Endodermal cell (in vitro differentiated cells): Measurements from ENCODE around the gene MOBP. TPM values are rescaled to one million over a fixed set of nuclear protein-coding genes. Genes with fewer than 3 reads are reported as not detected.

Experiments
- DNase-seq: peaks from one replicate; pipeline ENCODE4 v3.0.0-alpha.2; 2017
- H3K27ac ChIP-seq: 2 replicates; pipeline ENCODE4 v1.5.1; 2013; ENCODE audit warnings: mild to moderate bottlenecking, low read depth, low read length, moderate library complexity
- H3K27me3 ChIP-seq: 2 replicates; pipeline ENCODE4 v1.6.1; 2013; ENCODE audit warnings: mild to moderate bottlenecking, low read length, moderate library complexity; ENCODE audit not compliant: insufficient read depth, control insufficient read depth, poor library complexity, severe bottlenecking
- H3K36me3 ChIP-seq: 2 replicates; pipeline ENCODE4 v1.7.0; 2013; ENCODE audit warnings: mild to moderate bottlenecking, low read length, moderate library complexity; ENCODE audit not compliant: control insufficient read depth, insufficient read depth
- H3K4me1 ChIP-seq: one replicate; pipeline ENCODE4 v1.7.0; 2013; ENCODE audit warnings: low read length; ENCODE audit not compliant: control insufficient read depth, insufficient read depth
- H3K4me3 ChIP-seq: 2 replicates; pipeline ENCODE4 v1.5.1; 2013; ENCODE audit warnings: mild to moderate bottlenecking, low read length, moderate library complexity
- H3K9ac ChIP-seq: 2 replicates; pipeline ENCODE4 v1.6.1; 2013; ENCODE audit warnings: mild to moderate bottlenecking, low read length, moderate library complexity; ENCODE audit not compliant: poor library complexity, severe bottlenecking; ENCODE audit errors: extremely low read depth
- H3K9me3 ChIP-seq: 2 replicates; pipeline ENCODE4 v1.6.1; 2013; ENCODE audit warnings: mild to moderate bottlenecking, low read length, moderate library complexity; ENCODE audit not compliant: control insufficient read depth
- H3K27ac Mint-ChIP-seq: 2 replicates; pipeline ENCODE4 v1.8.0; 2020; ENCODE audit warnings: mixed read lengths
- H3K27me3 Mint-ChIP-seq: 2 replicates; pipeline ENCODE4 v1.8.0; 2021; ENCODE audit warnings: mild to moderate bottlenecking, mixed read lengths; ENCODE audit not compliant: insufficient read depth
- H3K36me3 Mint-ChIP-seq: 2 replicates; pipeline ENCODE4 v1.8.0; 2020; ENCODE audit warnings: low read depth, mixed read lengths
- H3K4me1 Mint-ChIP-seq: 2 replicates; pipeline ENCODE4 v1.8.0; 2020; ENCODE audit warnings: mixed read lengths
- H3K4me3 Mint-ChIP-seq: 2 replicates; pipeline ENCODE4 v1.8.0; 2020; ENCODE audit warnings: mild to moderate bottlenecking, moderate library complexity, mixed read lengths
- H3K9me3 Mint-ChIP-seq: 2 replicates; pipeline ENCODE4 v1.8.0; 2020; ENCODE audit warnings: mild to moderate bottlenecking, mixed read lengths
- CTCF ChIP-seq: fragments of 200-600 bp; sonication (generic); conservative IDR thresholded peaks from 2 replicates; pipeline ENCODE4 v1.5.0; 2021; ENCODE audit warnings: antibody characterized with exemption, mild to moderate bottlenecking
- WGBS, 2 experiments: methylation state at CpG; one replicate each; pipeline versions ENCODE4 v1.1.5 to v1.1.7; 2013; ENCODE audit warnings: missing lambda C conversion rate in 2 of 2, mixed read lengths in 1 of 2; ENCODE audit not compliant: insufficient coverage in 1 of 2, insufficient read length in 1 of 2; 5-methylcytosine and 5-hydroxymethylcytosine counted together
- total RNA-seq, 2 donors: library from RNA; stranded (reverse); fragmentation: NEBNext Ultra II Directional in 1 of 2; extraction: Animal tissue kit (Norgen Biotek cat#: 25700) in 1 of 2; gene quantifications; 2 replicates in 1 of 2; 3 replicates in 1 of 2; pipeline ENCODE4 v1.2.1, GENCODE V29; 2021

The MOBP gene
- total RNA-seq, 2 donors from 2014 or later = 2.1 to 7.0 TPM

GRCh38 chr3:39540162-39540921 lies 72.9 kb downstream of the MOBP start:
- no peak overlapping the region for H3K27ac ChIP-seq
- no peak overlapping the region for H3K9ac ChIP-seq
- H3K4me3 ChIP-seq = no peak overlapping the region
- peaks cover 5% of the 10 kb centered on the region for H3K9me3 Mint-ChIP-seq
- peaks cover 12% of the 10 kb centered on the region for H3K9me3 ChIP-seq
- H3K36me3 ChIP-seq = no peaks in the 10 kb centered on the region
- 93 to 100% methylated on average over 1 of the region's 1 CpG for WGBS, 2 experiments
- no peaks in the 10 kb centered on the region for H3K27me3 ChIP-seq
- no peaks in the 10 kb centered on the region for H3K36me3 Mint-ChIP-seq
- TF ChIP-seq CTCF = no peak
- no peak overlapping the region for H3K27ac Mint-ChIP-seq
- no peaks in the 10 kb centered on the region for H3K4me1 ChIP-seq
- H3K4me3 Mint-ChIP-seq = no peak overlapping the region
- H3K27me3 Mint-ChIP-seq = no peaks in the 10 kb centered on the region
- peaks cover 20% of the 10 kb centered on the region for H3K4me1 Mint-ChIP-seq
- DNase-seq = no peak

GRCh38 chr3:39541442-39541841 lies 74.0 kb downstream of the MOBP start:
- WGBS, 2 experiments = 88% methylated on average over 3 of the region's 3 CpGs

GRCh38 chr3:39541917-39542329 lies 74.4 kb downstream of the MOBP start:
- Mint-ChIP-seq H3K36me3 (peaks cover 2% of the 10 kb centered on the region), H3K27ac (no peak overlapping the region), H3K9me3 (peaks cover 10% of the 10 kb centered on the region), H3K4me3 (no peak overlapping the region), H3K27me3 (no peaks in the 10 kb centered on the region), H3K4me1 (peaks cover 20% of the 10 kb centered on the region)
- Histone ChIP-seq H3K9me3 (peaks cover 13% of the 10 kb centered on the region), H3K27me3 (no peaks in the 10 kb centered on the region), H3K4me3 (no peak overlapping the region), H3K27ac (no peak overlapping the region), H3K4me1 (no peaks in the 10 kb centered on the region), H3K9ac (no peak overlapping the region), H3K36me3 (no peaks in the 10 kb centered on the region)
- no peak for DNase-seq
- 63 to 65% methylated on average over 1 to 5 of the region's 5 CpGs for WGBS, 2 experiments
- TF ChIP-seq CTCF = peak; percentile 84

More at GRCh38 chr3:39541442-39541841, 74.0 kb downstream of the MOBP start:
- no peaks in the 10 kb centered on the region for H3K27me3 ChIP-seq
- Mint-ChIP-seq H3K36me3 (peaks cover 2% of the 10 kb centered on the region), H3K4me1 (peaks cover 20% of the 10 kb centered on the region), H3K9me3 (peaks cover 10% of the 10 kb centered on the region), H3K27me3 (no peaks in the 10 kb centered on the region), H3K27ac (no peak overlapping the region), H3K4me3 (no peak overlapping the region)
- no peak for DNase-seq
- no peak overlapping the region for H3K9ac ChIP-seq
- no peaks in the 10 kb centered on the region for H3K36me3 ChIP-seq
- H3K4me1 ChIP-seq = no peaks in the 10 kb centered on the region
- TF ChIP-seq CTCF = no peak
- H3K27ac ChIP-seq = no peak overlapping the region
- peaks cover 13% of the 10 kb centered on the region for H3K9me3 ChIP-seq
- H3K4me3 ChIP-seq = no peak overlapping the region
